SU-DHL-6 (cell line): ENCODE data around the gene KAZN.

Experiments
- H2AFZ ChIP-seq: fragments of 200-600 bp; sonication (generic); 2 replicates; pipeline ENCODE4 v1.6.1; 2014; ENCODE audit warnings: low read depth, mild to moderate bottlenecking, moderate library complexity, mixed read lengths, antibody characterized with exemption, low read length; ENCODE audit not compliant: severe bottlenecking
- H3F3A ChIP-seq: fragments of 200-600 bp; shearing (Covaris generic); 2 replicates; pipeline ENCODE4 v1.6.0; 2016; ENCODE audit warnings: antibody characterized with exemption, mild to moderate bottlenecking; ENCODE audit not compliant: insufficient read depth
- H3K27ac ChIP-seq: fragments of 200-600 bp; sonication (generic); 2 replicates; pipeline ENCODE4 v1.5.1; 2016; ENCODE audit warnings: low read depth, mild to moderate bottlenecking, low read length, moderate library complexity, mixed read lengths
- H3K27me3 ChIP-seq: fragments of 200-600 bp; sonication (generic), shearing (Covaris generic); 2 replicates; pipeline ENCODE4 v1.6.0; 2014; ENCODE audit warnings: mild to moderate bottlenecking, low read length
- H3K36me3 ChIP-seq: fragments of 200-600 bp; sonication (generic); 2 replicates; pipeline ENCODE4 v1.6.1; 2014; ENCODE audit warnings: mild to moderate bottlenecking, low read length, mixed read lengths
- H3K4me2 ChIP-seq: fragments of 300-600, 200-600 bp; shearing (Covaris generic), sonication (generic); 2 replicates; pipeline ENCODE4 v1.6.0; 2014; ENCODE audit warnings: low read length, low read depth, mild to moderate bottlenecking; ENCODE audit not compliant: poor library complexity, severe bottlenecking
- H3K4me3 ChIP-seq: fragments of 200-600 bp; sonication (generic); 2 replicates; pipeline ENCODE4 v1.5.1; 2014; ENCODE audit warnings: antibody characterized with exemption, low read length, mild to moderate bottlenecking, mixed read lengths; ENCODE audit not compliant: insufficient read depth, poor library complexity, severe bottlenecking
- H3K79me2 ChIP-seq: fragments of 200-600 bp; sonication (generic); 2 replicates; pipeline ENCODE4 v1.6.1; 2014; ENCODE audit warnings: mild to moderate bottlenecking, low read length, moderate library complexity; ENCODE audit not compliant: insufficient read depth
- H3K9ac ChIP-seq: fragments of 200-600 bp; sonication (generic); 2 replicates; pipeline ENCODE4 v1.7.0; 2014; ENCODE audit warnings: mild to moderate bottlenecking, low read length
- H3K9me2 ChIP-seq: fragments of 200-600 bp; sonication (generic); replicated peaks from 2 replicates; pipeline ENCODE4 v1.6.1; 2014; ENCODE audit warnings: low read length; ENCODE audit not compliant: insufficient read depth
- H3K9me3 ChIP-seq: fragments of 200-600 bp; sonication (generic); 2 replicates; pipeline ENCODE4 v1.6.1; 2014; ENCODE audit warnings: low read length, mixed read lengths; ENCODE audit not compliant: insufficient read depth
- H4K20me1 ChIP-seq: fragments of 200-600 bp; sonication (generic); 2 replicates; pipeline ENCODE4 v1.6.1; 2014; ENCODE audit warnings: low read depth, mild to moderate bottlenecking, antibody characterized with exemption, low read length, moderate library complexity, mixed read lengths
- CTCF ChIP-seq: fragments of 200-600 bp; sonication (generic); IDR thresholded peaks from one replicate; pipeline ENCODE4 v1.5.1; 2017; ENCODE audit warnings: antibody characterized with exemption, mild to moderate bottlenecking, low read length, moderate library complexity; ENCODE audit not compliant: insufficient read depth, poor library complexity, severe bottlenecking
- EZH2phosphoT487 ChIP-seq: fragments of 200-600 bp; sonication (generic), shearing (Covaris generic); conservative IDR thresholded peaks from 2 replicates; pipeline ENCODE4 v1.6.1; 2018; ENCODE audit warnings: mild to moderate bottlenecking, antibody characterized with exemption, low read length, moderate library complexity, mixed read lengths

Gene KAZN

GRCh38 chr1:14615549-14616218, 17.2 kb downstream of the KAZN start:
- TF ChIP-seq EZH2phosphoT487, result no peak
- TF ChIP-seq CTCF, result no peak
- Histone ChIP-seq H3K36me3 (no peaks in the 10 kb centered on the region), H3K4me3 (no peak overlapping the region), H2AFZ (no peak overlapping the region), H3F3A (no peaks in the 10 kb centered on the region), H4K20me1 (no peaks in the 10 kb centered on the region), H3K9me3 (no peaks in the 10 kb centered on the region), H3K79me2 (no peaks in the 10 kb centered on the region), H3K27me3 (no peaks in the 10 kb centered on the region), H3K9me2 (no peaks in the 10 kb centered on the region), H3K27ac (no peak overlapping the region), H3K9ac (no peak overlapping the region), H3K4me2 (no peak overlapping the region)

GRCh38 chr1:14616632-14617396, 18.3 kb downstream of the KAZN start:
- Histone ChIP-seq H3K36me3 (no peaks in the 10 kb centered on the region), H3K27me3 (no peaks in the 10 kb centered on the region), H3K79me2 (no peaks in the 10 kb centered on the region)

GRCh38 chr1:14617791-14618190, 19.3 kb downstream of the KAZN start:
- no peaks in the 10 kb centered on the region for H3K36me3 ChIP-seq
- no peak overlapping the region for H2AFZ ChIP-seq
- H3K4me2 ChIP-seq, result no peak overlapping the region
- TF ChIP-seq EZH2phosphoT487 (no peak), CTCF (no peak)
- no peaks in the 10 kb centered on the region for H4K20me1 ChIP-seq
- no peaks in the 10 kb centered on the region for H3F3A ChIP-seq
- no peaks in the 10 kb centered on the region for H3K79me2 ChIP-seq
- no peaks in the 10 kb centered on the region for H3K9me3 ChIP-seq
- H3K27ac ChIP-seq, result no peak overlapping the region
- H3K9me2 ChIP-seq, result no peaks in the 10 kb centered on the region
- H3K4me3 ChIP-seq, result no peak overlapping the region
- no peaks in the 10 kb centered on the region for H3K27me3 ChIP-seq
- no peak overlapping the region for H3K9ac ChIP-seq

More at GRCh38 chr1:14616632-14617396, 18.3 kb downstream of the KAZN start:
- H3F3A ChIP-seq, result no peaks in the 10 kb centered on the region
- no peaks in the 10 kb centered on the region for H4K20me1 ChIP-seq
- H3K9me2 ChIP-seq, result no peaks in the 10 kb centered on the region
- no peak overlapping the region for H3K4me3 ChIP-seq
- no peak overlapping the region for H3K27ac ChIP-seq
- TF ChIP-seq CTCF (no peak), EZH2phosphoT487 (no peak)
- no peak overlapping the region for H3K9ac ChIP-seq
- no peak overlapping the region for H3K4me2 ChIP-seq
- no peak overlapping the region for H2AFZ ChIP-seq
- no peaks in the 10 kb centered on the region for H3K9me3 ChIP-seq
